Measurements from ENCODE around the gene IFT43. TPM values are rescaled to one million over a fixed set of nuclear protein-coding genes. Genes with fewer than 3 reads are reported as not detected.

IFT43 gene
- total and polyA plus RNA-seq, 10 of the 15 experiments (the other 5 are each of a cell fraction or from before 2014, with no cell fraction given) = 8.2 to 24.8 (median 14.0) TPM

- RAD21 ChIA-PET (ENCODE audit: unreplicated experiment) = interaction anchor here (0.7 to 0.8 kb wide), 2 partner anchors 35 to 321 kb away, joined by 3 read pairs; no protein-coding TSS in a partner anchor
- ATAC-seq (no peak), FAIRE-seq (no peak), DNase-seq (ENCODE audit: low read depth, low spot score) (no peak)
- Histone ChIP-seq H3K79me2 (ENCODE audit: control insufficient read depth, insufficient read depth, low read length) (no peaks in the 10 kb centered on the region), H3K9me3 (replicated peaks; ENCODE audit: control insufficient read depth, insufficient read depth, low read length) (peaks cover 2% of the 10 kb centered on the region; the same call in 2 of the 3 replicates), H3K4me1 (ENCODE audit: control insufficient read depth, insufficient read depth, low read length) (no peaks in the 10 kb centered on the region), H2AFZ (ENCODE audit: control insufficient read depth, low read depth, low read length) (no peak overlapping the region), H3K4me2 (ENCODE audit: control insufficient read depth, insufficient read depth) (no peak overlapping the region), H3K27me3 (replicated peaks in 1 of 2; ENCODE audit: control insufficient read depth in 2 of 2, insufficient read depth in 2 of 2, low read length in 1 of 2) (no peaks in the 10 kb centered on the region), H4K20me1 (ENCODE audit: control insufficient read depth, insufficient read depth) (no peaks in the 10 kb centered on the region), H3K27ac (ENCODE audit: control insufficient read depth, insufficient read depth) (no peak overlapping the region), H3K9ac (ENCODE audit: control insufficient read depth, insufficient read depth, low read length) (no peak overlapping the region), H3K36me3 (ENCODE audit: control insufficient read depth in 2 of 2, insufficient read depth in 2 of 2, low read length in 1 of 2) (no peaks in the 10 kb centered on the region), H3K4me3 (no peak overlapping the region)
- CTCF ChIA-PET = interaction anchor here (2.7 kb wide), 1 partner anchor 12 kb away, joined by 8 read pairs; no protein-coding TSS in a partner anchor
- 70% methylated on average over 3 of the region's 3 CpGs for WGBS (ENCODE audit: insufficient coverage, insufficient replicate concordance, low lambda C conversion rate, missing lambda C conversion rate)
- POLR2A ChIA-PET = no interaction called here
- TF ChIP-seq YY1 (IDR thresholded peaks at IDR 0.05; ENCODE audit: low read depth, low read length) (no peak), POLR2AphosphoS5 (IDR thresholded peaks at IDR 0.05; ENCODE audit: low read length) (no peak)
- in situ Hi-C loops (cut with MboI) = no loop called here
- BruUV-seq (replicated peaks) = no TSS peak
- SMC1A ChIA-PET (ENCODE audit: uncharacterized antibody, unreplicated experiment) = interaction anchor here (1.4 kb wide), 1 partner anchor 13 kb away, joined by 5 read pairs; no protein-coding TSS in a partner anchor
- intact Hi-C loops (cut with micrococcal nuclease; ENCODE audit: unreplicated experiment) = no loop called here
These were observed 77.8 kb downstream of the IFT43 start for GRCh38 chr14:76063327-76063726.

DNA sequence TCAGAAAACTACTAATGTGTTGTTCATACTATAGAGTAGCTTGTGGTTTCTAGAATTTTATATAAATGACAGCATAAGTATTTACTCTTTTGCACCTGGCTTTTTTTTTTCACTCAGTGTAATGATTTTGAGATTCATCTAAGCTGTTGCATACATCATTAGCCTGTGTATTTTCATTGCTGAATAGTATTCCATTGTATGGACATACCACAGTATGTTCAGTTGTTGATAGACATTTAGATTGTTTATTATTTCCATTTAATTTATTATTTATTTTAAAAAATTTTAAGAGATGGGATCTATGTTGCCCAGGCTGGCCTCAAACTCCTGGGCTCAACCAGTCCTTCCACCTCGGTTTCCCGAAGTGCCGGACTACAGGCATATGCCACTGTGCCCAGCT is 80.0 kb downstream of the IFT43 start:
- H3K4me1 ChIP-seq (ENCODE audit: control insufficient read depth, insufficient read depth, low read length) = no peaks in the 10 kb centered on the region
- no peak overlapping the region for H3K9ac ChIP-seq (ENCODE audit: control insufficient read depth, insufficient read depth, low read length)
- ChIA-PET SMC1A (ENCODE audit: uncharacterized antibody, unreplicated experiment) (interaction anchor here (0.9 kb wide), 1 partner anchor 15 kb away, joined by 4 read pairs; no protein-coding TSS in a partner anchor), RAD21 (ENCODE audit: unreplicated experiment) (no interaction called here), POLR2A (no interaction called here), CTCF (interaction anchor here (1.6 kb wide), 1 partner anchor 287 kb away, joined by 6 read pairs; no protein-coding TSS in a partner anchor)
- DNase-seq (ENCODE audit: low read depth, low spot score) (no peak), ATAC-seq (no peak), FAIRE-seq (no peak)
- intact Hi-C loops (cut with micrococcal nuclease; ENCODE audit: unreplicated experiment) = no loop called here
- no peak for TF ChIP-seq ESRRA (IDR thresholded peaks at IDR 0.05; ENCODE audit: low read length)
- TF ChIP-seq EED (IDR thresholded peaks at IDR 0.05; ENCODE audit: low read depth) = no peak
- TF ChIP-seq NRF1 (conservative IDR thresholded peaks at IDR 0.05; ENCODE audit: low read depth, low read length) = no peak
- no peak for TF ChIP-seq BHLHE40 (IDR thresholded peaks at IDR 0.05; ENCODE audit: borderline replicate concordance in 1 of 2, low read depth in 2 of 2, low read length in 1 of 2)
- no peak for TF ChIP-seq SUZ12 (IDR thresholded peaks at IDR 0.05; ENCODE audit: unreplicated experiment)
- TF ChIP-seq SMC3 (IDR thresholded peaks at IDR 0.05; ENCODE audit: borderline replicate concordance, low read length) = no peak
- no peak for TF ChIP-seq NR2F1 (conservative IDR thresholded peaks at IDR 0.05)
- no peak for TF ChIP-seq PML (IDR thresholded peaks at IDR 0.05; ENCODE audit: low read length)
- TF ChIP-seq SMARCA5 (IDR thresholded peaks at IDR 0.05) = no peak
- no peak for TF ChIP-seq HDGF (IDR thresholded peaks at IDR 0.05)
- TF ChIP-seq ELK1 (IDR thresholded peaks at IDR 0.05; ENCODE audit: low read depth, low read length) = no peak
- no peak for TF ChIP-seq SREBF2 (IDR thresholded peaks at IDR 0.05; ENCODE audit: low read length)
- no peak for TF ChIP-seq TARDBP (IDR thresholded peaks at IDR 0.05; ENCODE audit: borderline replicate concordance)
- 97% methylated on average over 3 of the region's 3 CpGs for WGBS (ENCODE audit: insufficient coverage, insufficient replicate concordance, low lambda C conversion rate, missing lambda C conversion rate)
- no peaks in the 10 kb centered on the region for H3K79me2 ChIP-seq (ENCODE audit: control insufficient read depth, insufficient read depth, low read length)
- H3K9me3 ChIP-seq (replicated peaks; ENCODE audit: control insufficient read depth, insufficient read depth, low read length) = peaks cover 2% of the 10 kb centered on the region; the same call in 2 of the 3 replicates
- H3K27ac ChIP-seq (ENCODE audit: control insufficient read depth, insufficient read depth) = no peak overlapping the region
- no peak overlapping the region for H2AFZ ChIP-seq (ENCODE audit: control insufficient read depth, low read depth, low read length)
- no peaks in the 10 kb centered on the region for H3K36me3 ChIP-seq (ENCODE audit: control insufficient read depth in 2 of 2, insufficient read depth in 2 of 2, low read length in 1 of 2)
- no peak overlapping the region for H3K4me3 ChIP-seq
- no peak overlapping the region for H3K4me2 ChIP-seq (ENCODE audit: control insufficient read depth, insufficient read depth)
- no peaks in the 10 kb centered on the region for H4K20me1 ChIP-seq (ENCODE audit: control insufficient read depth, insufficient read depth)
- in situ Hi-C loops (cut with MboI) = no loop called here
- no peaks in the 10 kb centered on the region for H3K27me3 ChIP-seq (replicated peaks in 1 of 2; ENCODE audit: control insufficient read depth in 2 of 2, insufficient read depth in 2 of 2, low read length in 1 of 2)
- no TSS peak for BruUV-seq (replicated peaks)
